HT-29 (cell line): ENCODE results near the gene CDH4. TPM values are rescaled to one million over a fixed set of nuclear protein-coding genes. Genes with fewer than 3 reads are reported as not detected.

ENCODE experiments used
- DNase-seq: peaks from one replicate; pipeline ENCODE4 v3.0.0-alpha.2; 2015; ENCODE audit warnings: low spot score
- total RNA-seq: library from RNA; depleted of rRNA; stranded (reverse); fragments of >200 nt; shearing (Covaris generic); gene quantifications from 2 replicates; pipeline ENCODE4 v1.2.3, GENCODE V29; 2014

CDH4 gene
- total RNA-seq, 1 experiment from 2014 or later, result not detected

DNA sequence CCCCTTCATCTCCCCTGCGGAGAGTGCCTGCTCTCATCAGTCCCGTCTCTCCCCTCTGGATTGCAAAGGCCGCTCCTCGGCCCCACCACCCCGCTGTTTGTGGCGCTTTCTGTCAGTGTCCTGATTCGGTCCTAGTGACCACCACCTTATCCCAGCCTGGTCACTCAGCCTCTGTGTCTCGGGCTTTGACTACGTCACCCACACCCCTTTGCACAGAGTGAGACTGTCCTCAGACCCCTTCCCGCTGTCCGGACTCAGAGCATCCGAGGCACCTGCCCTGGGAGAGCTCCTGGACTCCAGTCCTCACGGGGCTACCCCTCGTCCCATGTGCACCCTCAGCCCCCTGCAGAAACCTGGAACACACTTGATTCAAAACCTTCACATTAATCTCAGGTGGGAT lies 433.4 kb downstream of the CDH4 start:
- no peak for DNase-seq

GRCh38 chr20:61686051-61686936 lies 434.2 kb downstream of the CDH4 start:
- no peak for DNase-seq

- DNase-seq, result no peak
Measured at GRCh38 chr20:61688411-61688810, 436.4 kb downstream of the CDH4 start.

DNA sequence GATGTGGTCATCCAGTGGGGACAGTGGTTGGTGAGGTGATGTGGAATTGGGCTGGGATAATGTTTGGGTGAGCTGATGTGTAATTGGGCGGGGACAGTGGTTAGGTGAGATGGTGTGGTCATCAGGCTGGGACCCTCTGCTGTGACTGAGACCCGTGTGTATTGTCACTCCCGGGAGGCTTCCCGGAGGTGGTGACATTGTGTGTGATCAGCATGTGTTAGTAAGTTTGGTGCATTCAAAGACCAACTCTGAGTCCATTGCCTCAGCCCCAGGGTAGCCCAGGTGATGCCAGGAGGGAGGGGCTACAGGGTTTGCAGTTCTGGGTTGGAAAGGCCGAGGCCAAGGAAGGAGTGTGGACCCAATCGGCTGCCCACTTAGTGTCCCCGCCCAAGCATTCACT lies 438.1 kb downstream of the CDH4 start:
- DNase-seq, result no peak

- no peak for DNase-seq
Measured at GRCh38 chr20:61690993-61691838, 439.2 kb downstream of the CDH4 start.

- no peak for DNase-seq
Measured at GRCh38 chr20:61691978-61692377, 439.9 kb downstream of the CDH4 start.

- DNase-seq, result no peak
Measured at GRCh38 chr20:61692479-61692878, 440.4 kb downstream of the CDH4 start.

- no peak for DNase-seq
Measured at GRCh38 chr20:61693055-61693600, 441.1 kb downstream of the CDH4 start.

GRCh38 chr20:61694682-61695081 lies 442.6 kb downstream of the CDH4 start:
- no peak for DNase-seq

- DNase-seq, result no peak
Measured at GRCh38 chr20:61695741-61696140, 443.7 kb downstream of the CDH4 start.

GRCh38 chr20:61696181-61696735 lies 444.2 kb downstream of the CDH4 start:
- no peak for DNase-seq

DNA sequence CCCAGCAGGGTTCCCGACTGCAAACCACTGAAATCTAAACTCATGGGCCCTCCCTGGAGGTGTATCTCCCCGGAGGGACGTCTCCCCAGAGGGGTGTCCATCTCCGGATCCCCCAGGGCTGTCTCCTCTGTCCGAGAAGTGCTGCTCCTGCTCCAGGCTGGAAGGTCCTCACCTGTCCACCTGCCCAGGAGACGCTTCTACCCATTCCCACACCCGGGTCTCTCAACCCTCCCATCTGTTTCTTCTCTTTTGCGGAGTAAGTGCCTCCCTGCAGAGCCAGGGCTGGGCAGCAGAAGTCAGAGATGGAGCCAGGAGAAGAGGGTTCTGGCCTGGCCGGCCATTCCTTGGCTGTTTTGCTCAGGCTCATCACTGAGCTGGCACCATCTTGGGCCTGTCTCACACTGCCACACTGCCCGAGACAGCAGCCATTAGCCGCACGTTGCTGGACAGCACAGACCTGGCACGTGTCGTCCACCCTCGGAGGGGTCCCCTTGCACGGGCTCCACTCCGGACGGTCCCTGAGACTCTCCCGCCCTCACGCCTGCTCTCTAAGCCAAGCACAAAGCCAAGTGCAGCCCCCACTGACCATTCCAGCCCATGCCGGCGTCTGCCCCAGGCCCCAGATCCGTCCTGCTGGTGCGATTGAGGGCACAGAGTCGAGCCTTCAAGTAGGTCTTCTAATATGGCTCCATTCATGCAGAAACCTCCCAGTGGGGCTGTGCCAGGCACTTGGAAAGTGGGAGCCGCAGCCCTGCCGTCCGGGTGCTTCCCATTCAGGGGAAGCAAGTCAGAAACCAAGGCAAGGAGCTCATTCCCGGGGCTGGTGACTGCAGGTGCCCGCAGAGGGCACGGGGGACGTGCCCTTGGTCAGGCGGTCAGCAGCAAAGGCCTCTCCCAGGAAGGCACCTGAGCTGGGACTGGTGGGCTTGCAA lies 445.9 kb downstream of the CDH4 start:
- DNase-seq, result no peak

DNA sequence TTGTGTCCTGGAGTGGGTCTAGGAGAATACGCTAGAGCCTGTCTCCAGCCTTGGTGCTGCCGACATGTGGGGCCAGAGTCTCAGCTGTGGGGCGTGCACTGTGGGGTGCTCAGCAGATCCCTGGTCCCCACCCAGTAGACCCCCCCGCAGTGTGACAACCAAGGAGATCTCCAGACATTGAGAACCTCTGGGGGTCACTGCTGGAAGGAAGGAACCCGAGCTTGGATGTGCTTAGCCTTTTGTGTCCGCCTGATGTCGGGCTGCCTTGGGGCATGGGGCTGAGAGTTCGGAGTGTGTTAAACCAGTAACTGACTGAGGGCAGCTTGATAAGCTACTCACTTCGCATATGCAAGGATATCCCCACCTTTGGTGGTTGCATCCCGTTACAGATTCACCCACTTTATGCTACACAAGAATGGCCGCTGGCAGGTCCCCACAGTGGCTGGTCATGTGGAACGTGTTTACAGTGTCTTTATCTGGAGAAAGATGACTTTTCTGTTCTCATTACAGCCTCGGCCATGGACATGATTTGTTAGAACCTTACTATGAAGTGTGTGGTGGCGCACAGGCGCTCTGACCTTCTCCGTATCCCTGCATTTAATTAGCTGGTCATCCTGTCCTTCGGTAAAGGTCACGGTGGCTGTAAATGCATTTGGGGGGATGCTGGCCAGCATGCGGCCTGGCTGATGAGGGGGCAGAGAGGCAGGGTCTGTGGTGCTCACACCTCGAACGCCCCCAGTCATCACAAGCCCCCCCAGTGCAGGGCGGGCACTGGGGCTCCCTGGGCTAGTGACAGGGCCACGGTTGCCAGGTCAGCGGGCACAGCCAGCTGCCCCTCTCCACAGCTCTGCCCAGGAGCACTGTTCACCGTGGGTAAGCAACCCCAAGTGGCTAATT lies 446.8 kb downstream of the CDH4 start:
- no peak for DNase-seq

- no peak for DNase-seq
Measured at GRCh38 chr20:61699495-61700374, 447.7 kb downstream of the CDH4 start.

- DNase-seq, result no peak
Measured at GRCh38 chr20:61700595-61701140, 448.6 kb downstream of the CDH4 start.

- no peak for DNase-seq
Measured at GRCh38 chr20:61701401-61701800, 449.3 kb downstream of the CDH4 start.

DNA sequence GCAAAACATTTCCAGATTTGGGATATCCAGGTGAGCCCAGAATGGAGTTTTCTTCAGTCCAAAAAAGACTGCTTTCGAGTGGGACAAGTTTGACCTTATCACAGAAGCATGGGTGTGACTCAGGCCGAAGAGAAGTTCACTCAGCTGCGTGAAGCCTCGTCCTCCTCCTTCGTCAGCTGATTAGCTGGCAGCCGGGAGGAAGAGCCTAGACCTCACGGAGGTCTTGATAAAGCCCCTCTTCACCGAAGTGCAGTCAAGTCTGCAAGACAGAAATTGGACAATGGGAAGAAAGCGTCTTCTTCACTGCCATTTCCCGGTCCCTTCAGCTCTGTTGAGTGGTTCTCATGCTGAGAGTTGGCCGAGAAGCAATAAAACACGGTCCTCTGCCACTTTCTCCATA lies 449.7 kb downstream of the CDH4 start:
- no peak for DNase-seq

DNA sequence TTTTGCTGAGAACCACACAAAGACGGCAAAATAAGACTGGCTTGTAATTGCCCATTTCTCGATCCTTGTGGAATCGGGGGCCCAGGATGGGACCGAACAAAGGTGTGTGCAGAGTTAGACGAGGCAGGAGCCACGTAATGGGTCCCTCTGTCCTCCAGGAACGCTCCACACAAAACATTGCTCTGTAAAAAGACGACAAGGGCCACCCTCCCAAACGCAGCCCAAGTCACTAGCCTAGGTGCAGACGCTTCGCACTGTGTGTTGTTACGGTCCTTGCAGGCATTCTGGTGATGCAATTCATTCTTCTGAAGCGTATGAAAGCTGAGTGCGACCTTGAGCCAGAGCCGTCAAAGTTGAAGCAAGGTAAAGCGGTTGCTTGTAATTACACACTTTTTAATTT lies 450.2 kb downstream of the CDH4 start:
- DNase-seq, result no peak

GRCh38 chr20:61704661-61705060 lies 452.6 kb downstream of the CDH4 start:
- no peak for DNase-seq
